Caco-2 (cell line): Measurements from ENCODE around the gene ABI3. TPM values are rescaled to one million over a fixed set of nuclear protein-coding genes. Genes with fewer than 3 reads are reported as not detected.

ENCODE experiments used
- BruUV-seq: library from RNA; stranded (reverse); fragments of 400-500 nt; replicated peaks from 2 replicates; lab custom pipeline; 2021; lab: Mats Ljungman, UMichigan
- CTCF ChIA-PET: fragments of 300-600 bp; sonication (Branson Sonifier 250); formaldehyde crosslinking; loops from one replicate; lab custom pipeline; 2022; ENCODE audit warnings: antibody characterized with exemption; lab: Charles Lee
- POLR2A ChIA-PET: fragments of 300-600 bp; sonication (Branson Sonifier 250); formaldehyde crosslinking; loops from one replicate; lab custom pipeline; 2022; ENCODE audit warnings: antibody characterized with exemption; lab: Charles Lee
- DNase-seq, 2 experiments: peaks; one replicate each; pipeline versions ENCODE4 v3.0.0 to v3.0.0-alpha.2; 2020 to 2022
- H3K27me3 ChIP-seq: replicated peaks from 2 replicates; pipeline ENCODE4 v1.6.0; 2011; ENCODE audit warnings: low read length; ENCODE audit not compliant: control insufficient read depth, insufficient read depth
- H3K36me3 ChIP-seq: 2 replicates; pipeline ENCODE4 v1.5.1; 2011; ENCODE audit warnings: low read length; ENCODE audit not compliant: control insufficient read depth, insufficient read depth
- H3K4me1 ChIP-seq: fragments of 250-450 bp; sonication (Bioruptor Pico); 2 replicates; pipeline ENCODE4 v1.5.1; 2020; ENCODE audit warnings: mild to moderate bottlenecking
- H3K4me3 ChIP-seq: 2 replicates; pipeline ENCODE4 v1.5.1; 2011; ENCODE audit warnings: low read depth, mild to moderate bottlenecking, control low read depth, low read length
- H3K9me3 ChIP-seq: fragments of 250-450 bp; sonication (Bioruptor Pico); 2 replicates; pipeline ENCODE4 v1.5.1; 2020; ENCODE audit warnings: mild to moderate bottlenecking, moderate library complexity
- H3K27ac Mint-ChIP-seq: one replicate; pipeline ENCODE4 v1.8.0; 2022; ENCODE audit warnings: mixed read lengths; ENCODE audit not compliant: unreplicated experiment
- H3K27me3 Mint-ChIP-seq: one replicate; pipeline ENCODE4 v1.8.0; 2022; ENCODE audit warnings: mixed read lengths; ENCODE audit not compliant: insufficient read depth, unreplicated experiment
- H3K36me3 Mint-ChIP-seq: one replicate; pipeline ENCODE4 v1.8.0; 2022; ENCODE audit warnings: mild to moderate bottlenecking, mixed read lengths; ENCODE audit not compliant: insufficient read depth, unreplicated experiment
- H3K4me1 Mint-ChIP-seq: one replicate; pipeline ENCODE4 v1.8.0; 2022; ENCODE audit warnings: low read depth, mixed read lengths; ENCODE audit not compliant: unreplicated experiment
- H3K4me3 Mint-ChIP-seq: one replicate; pipeline ENCODE4 v1.8.0; 2022; ENCODE audit warnings: mild to moderate bottlenecking, moderate library complexity, mixed read lengths; ENCODE audit not compliant: unreplicated experiment
- H3K9me3 Mint-ChIP-seq: one replicate; pipeline ENCODE4 v1.8.0; 2022; ENCODE audit warnings: mixed read lengths; ENCODE audit not compliant: unreplicated experiment
- CTCF ChIP-seq, 2 experiments: fragments of 200-600 bp in 1 of 2; IDR thresholded peaks; 1 replicate in 1 of 2; 2 replicates in 1 of 2; pipeline versions ENCODE4 v1.5.1 to v1.8.0; 2011 to 2022; ENCODE audit warnings: antibody characterized with exemption in 1 of 2, control low read depth in 1 of 2, inconsistent platforms in 1 of 2, low read depth in 1 of 2, low read length in 1 of 2, mild to moderate bottlenecking in 1 of 2, moderate library complexity in 1 of 2; ENCODE audit not compliant: insufficient read depth in 1 of 2, severe bottlenecking in 1 of 2, unreplicated experiment in 1 of 2
- intact Hi-C: fragments of 100-400 bp; cut with micrococcal nuclease; formaldehyde crosslinking; loops from one replicate; pipeline ENCODE4 v1.10.0; 2022; ENCODE audit not compliant: unreplicated experiment
- total RNA-seq: library from RNA; stranded (reverse); gene quantifications from 2 replicates; pipeline ENCODE4 v1.2.3, GENCODE V29; 2022

Gene ABI3
- total RNA-seq, 1 experiment from 2014 or later: not detected

GRCh38 chr17:49216953-49217650 lies 6.6 kb downstream of the ABI3 start:
- BruUV-seq: no TSS peak
- intact Hi-C loops: no loop called here
- no peaks in the 10 kb centered on the region for H3K9me3 Mint-ChIP-seq
- no peaks in the 10 kb centered on the region for H3K27me3 Mint-ChIP-seq
- no peaks in the 10 kb centered on the region for H3K36me3 Mint-ChIP-seq
- TF ChIP-seq CTCF (IDR thresholded peaks at IDR 0.05; ENCODE audit: insufficient read depth in 1 of 2, low read depth in 1 of 2, low read length in 1 of 2, severe bottlenecking in 1 of 2, unreplicated experiment in 1 of 2): no peak
- no peak overlapping the region for H3K27ac Mint-ChIP-seq
- Histone ChIP-seq H3K4me3 (no peak overlapping the region), H3K27me3 (no peaks in the 10 kb centered on the region), H3K36me3 (no peaks in the 10 kb centered on the region), H3K4me1 (no peaks in the 10 kb centered on the region), H3K9me3 (no peaks in the 10 kb centered on the region)
- DNase-seq: peak in 1 of 2 experiments; percentile 33
- POLR2A ChIA-PET: no interaction called here
- CTCF ChIA-PET: interaction anchor here (0.7 to 1.5 kb wide), 2 partner anchors 9 to 12 kb away, joined by 3 to 4 read pairs; no protein-coding TSS in a partner anchor
- H3K4me3 Mint-ChIP-seq: no peak overlapping the region
- no peaks in the 10 kb centered on the region for H3K4me1 Mint-ChIP-seq

- no peaks in the 10 kb centered on the region for H3K9me3 ChIP-seq
- BruUV-seq: no TSS peak
- H3K36me3 ChIP-seq: no peaks in the 10 kb centered on the region
- H3K4me3 ChIP-seq: no peak overlapping the region
- CTCF ChIA-PET: interaction anchor here (0.7 to 1.5 kb wide), 2 partner anchors 9 to 13 kb away, joined by 3 to 4 read pairs; no protein-coding TSS in a partner anchor
- TF ChIP-seq CTCF (IDR thresholded peaks at IDR 0.05; ENCODE audit: insufficient read depth in 1 of 2, low read depth in 1 of 2, low read length in 1 of 2, severe bottlenecking in 1 of 2, unreplicated experiment in 1 of 2): no peak
- peak in 1 of 2 experiments; percentile 41 for DNase-seq
- H3K9me3 Mint-ChIP-seq: no peaks in the 10 kb centered on the region
- H3K27me3 ChIP-seq: 0 out of 2 replicates have a peak, but pooled peaks cover 2% of the 10 kb centered on the region
- peaks cover 3% of the 10 kb centered on the region for H3K27me3 Mint-ChIP-seq
- no peak overlapping the region for H3K4me3 Mint-ChIP-seq
- H3K36me3 Mint-ChIP-seq: no peaks in the 10 kb centered on the region
- H3K4me1 ChIP-seq: peaks cover 1% of the 10 kb centered on the region; the same call in 1 of the 2 replicates
- intact Hi-C loops: no loop called here
- POLR2A ChIA-PET: interaction anchor here (0.6 kb wide), 1 partner anchor 173 kb away, joined by 3 read pairs; no protein-coding TSS in a partner anchor
- H3K4me1 Mint-ChIP-seq: peaks cover 4% of the 10 kb centered on the region
- H3K27ac Mint-ChIP-seq: no peak overlapping the region
Measured at GRCh38 chr17:49217651-49218413, 7.3 kb downstream of the ABI3 start.
